Dermis blood vessel endothelial cell (primary cell): Measurements from ENCODE around the gene MYO5B. TPM values are rescaled to one million over a fixed set of nuclear protein-coding genes. Genes with fewer than 3 reads are reported as not detected.
A peak's percentile ranks its signal among the peaks of the same experiment; 100 is the strongest.
"Not testable (repeated sequence)": the region's sequence is repeated elsewhere in the genome, so short reads cannot be mapped to it uniquely, and the experiment has no call there.

Source experiments
- DNase-seq: peaks from one replicate; pipeline ENCODE4 v3.0.0; 2010
- total RNA-seq: library from RNA; depleted of rRNA; stranded (reverse); fragments of >200 nt; gene quantifications from 2 replicates; pipeline ENCODE4 v1.2.3, GENCODE V29; 2014

Gene MYO5B
- total RNA-seq, result 0.70 and 0.85 TPM in 2 replicates

GRCh38 chr18:50194631-50195532 is at the start of gene MYO5B:
MYO5B (minus strand) TSS chr18:50195147; CDS start chr18:50194793, 354 bp downstream.
- DNase-seq, result peak; percentile 3

- not testable (repeated sequence) for DNase-seq
Measured at GRCh38 chr18:50241768-50242167, 46.8 kb upstream of the MYO5B start.

DNA sequence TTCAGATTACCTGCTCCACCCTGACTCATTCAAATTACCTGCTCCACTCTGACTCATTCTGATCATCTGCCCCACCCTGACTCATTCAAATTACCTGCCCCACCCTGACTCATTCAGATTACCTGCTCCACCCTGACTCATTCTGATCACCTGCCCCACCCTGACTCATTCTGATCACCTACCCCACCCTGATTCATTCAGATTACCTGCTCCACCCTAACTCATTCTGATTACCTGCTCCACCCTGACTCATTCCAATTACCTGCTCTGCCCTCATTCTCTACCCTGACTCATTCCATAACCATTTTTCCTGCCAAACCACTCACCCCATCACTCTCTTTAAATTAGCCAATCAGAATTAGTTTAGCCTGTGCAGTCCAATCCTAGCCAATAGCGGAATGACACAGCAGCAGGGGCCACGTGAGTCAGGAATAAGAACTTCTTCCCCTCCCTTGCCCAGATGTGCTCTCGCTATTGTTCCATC is 45.2 kb upstream of the MYO5B start:
- DNase-seq, result no peak

DNA sequence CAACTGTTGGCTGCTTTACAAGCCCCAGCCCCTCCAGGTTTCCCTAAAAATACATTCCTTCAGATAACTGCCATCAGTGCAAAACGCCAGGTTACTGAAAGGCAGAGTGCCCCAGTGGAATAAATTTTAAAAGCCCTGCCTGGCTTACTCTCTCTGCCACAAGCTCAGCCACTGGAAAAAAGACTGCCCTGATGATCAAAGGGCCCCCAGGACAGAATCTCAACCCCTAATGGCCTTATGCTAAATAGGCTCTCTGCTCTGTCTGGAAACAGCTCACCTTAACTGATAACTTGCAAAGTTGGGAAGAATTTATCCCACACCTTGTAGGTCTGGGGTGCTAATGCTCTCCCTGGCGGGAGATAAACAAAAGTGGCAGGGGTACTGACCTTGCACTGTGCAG is 37.5 kb upstream of the MYO5B start:
- DNase-seq, result no peak

DNA sequence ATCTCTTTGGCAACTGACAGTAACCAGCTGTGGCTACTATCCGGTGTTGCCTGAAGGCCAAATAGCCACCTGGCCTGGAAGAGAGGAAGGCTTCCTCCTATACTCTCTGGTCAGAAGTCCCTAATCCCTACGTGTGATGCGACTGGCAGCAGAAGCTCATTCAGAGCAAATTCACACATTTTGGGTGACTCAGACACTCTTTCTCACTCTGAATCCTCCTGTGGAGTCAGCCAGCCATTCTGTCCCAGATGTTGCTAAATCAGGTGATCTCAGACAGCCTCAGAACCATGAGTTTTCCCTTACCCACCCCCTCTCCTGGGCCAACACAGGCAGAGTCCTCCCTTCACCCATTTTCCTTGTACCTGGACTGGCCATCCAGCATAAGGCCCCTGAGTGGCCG is 36.7 kb upstream of the MYO5B start:
- DNase-seq, result no peak

DNA sequence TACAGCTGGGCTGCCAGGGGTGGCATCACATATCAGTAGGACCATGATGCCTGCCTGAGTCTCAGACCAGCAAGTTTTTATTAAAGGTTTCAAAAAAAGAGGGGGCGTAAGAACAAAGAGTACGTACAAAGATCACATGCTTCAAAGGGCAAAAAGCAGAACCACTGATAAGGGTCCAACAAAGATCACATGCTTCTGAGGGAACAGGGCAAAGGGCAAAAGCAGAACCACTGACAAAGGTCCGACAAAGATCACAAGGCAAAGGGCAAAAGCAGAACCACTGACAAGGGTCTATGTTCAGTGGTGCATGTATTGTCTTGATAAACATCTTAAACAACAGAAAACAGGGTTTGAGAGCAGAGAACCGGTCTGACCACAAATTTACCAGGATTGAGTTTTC is 25.3 kb upstream of the MYO5B start:
- DNase-seq, result not testable (repeated sequence)

- DNase-seq, result peak; percentile 64
Measured at GRCh38 chr18:50218432-50219197, 23.7 kb upstream of the MYO5B start.

- no peak for DNase-seq
Measured at GRCh38 chr18:50209311-50209710, 14.4 kb upstream of the MYO5B start.

DNA sequence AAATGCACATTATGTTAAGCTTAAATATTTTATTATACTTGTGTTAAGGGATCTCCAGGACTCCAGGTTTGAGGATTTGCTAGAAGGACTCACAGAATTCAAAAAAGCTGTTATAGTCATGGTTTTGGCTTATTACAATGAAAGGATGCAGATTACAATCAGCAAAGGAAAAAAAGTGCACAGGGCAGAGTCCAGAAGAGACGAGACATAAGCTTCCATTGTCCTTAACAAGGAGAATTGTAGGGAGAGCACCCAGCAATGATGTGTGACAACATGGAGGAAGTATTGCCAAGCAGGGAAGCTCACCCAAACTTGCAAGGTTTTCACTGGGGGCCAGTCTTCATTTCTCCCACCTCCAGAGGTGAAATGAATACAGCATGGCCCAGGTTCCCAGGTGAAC is 12.8 kb upstream of the MYO5B start:
- no peak for DNase-seq

DNA sequence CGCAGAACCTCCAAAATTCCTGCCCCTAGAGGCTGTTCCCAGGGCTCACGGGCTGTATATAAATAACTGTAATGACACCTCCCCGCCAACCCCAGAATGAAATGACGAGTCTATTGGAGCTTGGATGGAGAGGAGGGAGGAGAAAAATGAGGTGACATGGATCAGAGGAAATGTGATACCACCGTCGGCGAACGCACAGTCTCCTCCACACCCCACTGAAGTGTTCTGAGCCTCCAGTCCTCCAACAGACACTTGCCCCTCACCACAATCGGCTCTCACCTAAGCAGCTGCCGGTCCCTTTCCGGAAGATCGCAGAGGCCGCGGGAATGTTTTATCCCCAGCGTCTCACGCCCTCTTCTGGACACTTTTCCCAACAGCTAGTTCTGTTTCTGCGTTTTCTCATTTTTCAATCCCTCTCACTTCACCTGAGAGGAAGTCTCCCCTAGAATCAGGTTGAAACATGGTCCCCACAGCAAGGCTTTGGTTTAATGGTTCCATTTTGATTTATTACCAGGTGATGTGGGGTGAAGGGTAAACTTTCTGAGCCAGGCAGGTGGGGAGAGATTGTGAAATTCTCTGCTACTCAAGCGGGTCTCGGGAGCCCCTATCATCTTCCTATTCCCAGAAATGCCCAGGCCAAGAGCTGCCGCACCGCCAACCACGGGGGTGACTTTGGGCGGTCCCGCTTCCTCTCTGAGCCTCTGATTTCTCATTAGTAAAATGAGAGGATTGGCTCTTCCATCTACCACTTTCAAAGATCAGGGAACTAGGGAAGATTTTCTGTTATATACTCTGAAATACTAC is 9.1 kb upstream of the MYO5B start:
- DNase-seq, result peak; percentile 54

DNA sequence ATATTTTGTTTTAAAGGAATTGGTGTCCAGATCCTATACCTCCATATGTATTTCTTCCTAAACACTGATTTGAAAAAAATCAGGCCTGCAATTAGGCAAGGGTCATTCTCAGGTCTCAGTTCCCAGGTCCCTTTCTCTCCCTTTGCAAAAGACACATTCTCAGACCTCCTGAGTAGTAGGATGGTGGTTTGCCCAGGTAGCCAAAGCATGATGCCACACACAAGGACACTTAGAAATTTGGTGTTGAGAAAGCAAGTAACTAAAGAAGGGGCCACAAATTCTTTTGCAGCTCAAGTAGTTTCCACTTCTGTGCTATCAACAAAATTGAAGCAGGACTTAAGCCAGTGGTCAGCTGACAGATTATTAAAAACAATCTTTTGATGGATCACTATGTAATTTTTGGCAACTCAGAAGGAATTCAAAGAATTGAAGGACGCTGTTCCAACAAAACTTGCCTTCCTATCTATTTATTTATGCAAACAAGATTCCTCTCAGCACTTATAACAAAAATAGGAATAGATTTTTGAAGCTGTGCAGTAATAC is 6.6 kb upstream of the MYO5B start:
- DNase-seq, result no peak

GRCh38 chr18:50199921-50200320 is 5.0 kb upstream of the MYO5B start:
- DNase-seq, result no peak

- no peak for DNase-seq
Measured at GRCh38 chr18:50199346-50199855, 4.5 kb upstream of the MYO5B start.

GRCh38 chr18:50196261-50196660 is 1.3 kb upstream of the MYO5B start:
- DNase-seq, result no peak

- no peak for DNase-seq
Measured at GRCh38 chr18:50195689-50196088, 742 bp upstream of the MYO5B start.

DNA sequence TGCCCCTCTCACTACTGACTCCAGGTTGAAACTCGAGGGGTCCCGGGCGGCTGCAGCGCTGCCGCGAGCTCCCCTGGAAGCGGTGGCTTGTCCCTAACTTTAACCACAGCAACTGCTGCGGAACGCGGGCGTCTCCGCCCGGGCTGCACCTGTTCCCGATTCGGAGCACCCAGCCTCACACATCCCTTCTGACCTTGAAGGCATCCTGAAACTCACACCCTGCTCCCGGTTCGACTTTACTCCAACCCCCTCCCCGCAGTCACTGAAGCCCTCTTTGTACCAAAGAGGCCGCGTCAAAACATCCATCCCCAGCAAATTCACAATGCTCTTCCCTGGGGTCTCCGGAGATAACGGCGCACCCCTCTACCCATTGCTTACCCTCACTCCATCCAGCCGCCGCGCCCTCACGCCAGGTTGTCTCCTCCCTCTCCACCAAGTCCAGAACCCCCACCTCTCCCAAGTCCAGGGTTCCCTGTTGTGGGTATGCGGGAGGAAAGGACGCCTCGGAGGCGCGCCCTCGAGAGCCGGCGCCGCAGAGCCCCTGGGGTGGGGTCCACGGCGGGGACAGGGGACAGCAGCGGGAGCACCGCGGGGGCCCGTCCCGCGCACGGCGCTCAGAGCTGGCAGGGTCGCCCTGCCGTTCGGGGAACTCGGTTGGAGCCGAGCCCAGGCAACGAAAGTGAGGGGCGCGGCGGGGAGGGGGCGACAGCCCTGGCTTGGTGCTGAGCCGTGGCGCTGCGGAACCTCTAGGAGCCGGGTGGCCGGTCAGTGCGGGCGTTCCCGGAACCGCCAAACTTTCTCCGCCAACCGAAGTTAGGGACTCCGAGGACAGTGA is 934 bp downstream of the MYO5B start:
- DNase-seq, result no peak

DNA sequence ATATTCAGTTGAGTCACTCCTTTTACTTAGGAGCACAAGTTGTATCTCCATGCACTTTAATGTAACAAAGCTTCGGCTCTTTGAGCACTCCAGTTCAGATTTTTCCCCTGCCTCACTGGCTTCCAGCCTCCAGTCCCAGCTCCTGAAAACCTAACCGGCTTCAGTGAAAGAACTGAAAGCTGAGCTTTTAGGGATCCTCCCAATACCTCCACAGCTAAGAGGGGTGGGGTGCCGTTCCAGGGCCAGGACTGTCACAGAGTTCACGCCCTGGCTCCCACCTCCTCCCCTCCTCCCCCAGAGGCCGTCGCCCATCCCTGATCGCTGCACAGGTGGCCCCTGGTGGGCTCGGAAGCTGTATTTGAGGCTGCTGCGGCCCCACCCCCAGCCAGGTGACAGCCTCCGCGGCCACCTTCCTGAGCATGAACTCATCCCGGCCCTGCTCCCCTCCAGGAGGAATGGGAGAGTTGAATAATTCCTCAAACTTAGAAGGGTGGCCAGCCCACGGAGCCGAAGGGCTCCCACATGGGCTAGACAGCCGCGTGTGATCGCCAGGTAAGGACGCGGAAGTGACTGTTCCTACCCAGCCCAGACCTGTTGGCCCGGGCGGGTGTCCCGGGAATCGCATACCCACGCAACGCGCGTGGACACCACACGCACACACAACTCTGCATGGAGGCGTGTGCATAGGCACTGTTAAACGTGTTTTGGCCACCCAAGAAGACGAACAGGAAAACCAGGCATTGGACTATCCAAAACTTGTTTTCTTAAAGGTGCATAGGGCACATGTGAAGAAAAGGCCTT is 1.8 kb downstream of the MYO5B start:
- no peak for DNase-seq

DNA sequence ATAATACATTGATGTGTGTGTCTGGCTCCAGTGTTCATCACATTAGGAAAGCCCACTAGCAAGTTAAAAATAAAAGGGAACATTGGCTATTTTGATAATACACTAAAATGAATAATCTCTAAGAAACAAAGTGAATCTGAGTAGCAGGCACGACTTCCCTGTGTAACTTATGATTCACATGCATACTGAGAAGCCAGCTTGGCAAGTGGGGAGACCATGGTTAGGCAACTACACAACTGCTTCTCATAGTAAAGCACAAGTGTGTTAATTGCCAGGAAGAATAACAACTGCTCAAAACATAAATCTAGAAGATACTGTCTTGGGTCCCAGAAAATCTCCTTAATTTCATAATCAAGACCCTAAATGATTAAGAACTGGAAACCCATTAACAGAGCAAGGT is 4.0 kb downstream of the MYO5B start:
- no peak for DNase-seq

DNA sequence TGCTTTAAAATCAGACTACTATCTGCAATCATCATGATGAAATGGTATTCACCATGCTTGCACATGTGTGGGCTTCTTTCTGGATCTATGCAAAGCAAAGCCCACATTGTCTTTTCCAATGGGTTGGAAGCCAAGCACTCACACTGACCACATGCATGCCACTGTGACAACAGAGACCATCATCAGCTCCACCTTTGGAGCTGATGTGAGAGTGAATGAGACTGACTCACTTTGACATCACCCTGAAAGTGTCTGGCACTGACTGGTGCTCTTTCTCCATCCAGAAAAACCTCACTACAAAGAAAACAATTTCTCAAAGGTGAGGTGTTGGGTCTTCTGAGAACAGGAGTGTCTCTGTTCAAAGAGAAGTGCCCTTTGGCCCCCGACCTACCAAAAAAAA is 4.7 kb downstream of the MYO5B start:
- no peak for DNase-seq

DNA sequence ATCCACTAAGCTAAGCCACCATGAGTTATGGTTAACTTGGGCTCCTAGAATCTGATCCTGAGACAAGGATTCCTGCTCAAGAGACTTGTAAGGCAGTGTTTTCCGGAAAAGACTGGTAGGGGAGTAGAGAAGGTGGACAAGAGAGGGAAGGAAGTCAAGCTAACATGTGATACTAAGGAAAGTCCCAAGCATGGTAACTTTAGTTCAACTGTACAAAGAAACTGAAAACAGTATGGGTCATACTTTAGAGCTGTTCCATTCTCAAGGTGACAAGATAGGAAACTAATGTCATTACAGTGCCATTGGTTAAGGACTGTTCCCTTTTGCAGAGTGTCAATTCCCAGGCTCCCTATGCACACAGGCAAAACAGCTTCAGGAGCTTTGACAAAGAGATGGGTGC is 5.8 kb downstream of the MYO5B start:
- no peak for DNase-seq
